ENCODE data around the gene CD207. TPM values are rescaled to one million over a fixed set of nuclear protein-coding genes. Genes with fewer than 3 reads are reported as not detected.

Gene CD207
- total RNA-seq, 4 donors from 2014 or later, result 0.95 TPM; not detected in 3

- H3K4me1 ChIP-seq, result no peaks in the 10 kb centered on the region
- TF ChIP-seq POLR2A (IDR thresholded peaks at IDR 0.05) (no peak), POLR2AphosphoS5 (IDR thresholded peaks at IDR 0.05) (no peak), EP300 (IDR thresholded peaks at IDR 0.05; ENCODE audit: low read depth) (no peak), CTCF (IDR thresholded peaks at IDR 0.05) (no peak)
- no peak overlapping the region for H3K4me3 ChIP-seq
- no peak overlapping the region for H3K27ac ChIP-seq
- WGBS, 2 donors (ENCODE audit: low coverage in 1 of 2), result 86% methylated on average over 7 of the region's 7 CpGs; no CpG with 5 or more reads in 1 of the 2 donors
- no peaks in the 10 kb centered on the region for H3K36me3 ChIP-seq
- H3K27me3 ChIP-seq, result peaks cover 12% of the 10 kb centered on the region
- intact Hi-C loops (cut with DNase I; ENCODE audit: low total_unique reads) (no loop called here), in situ Hi-C loops (cut with MboI; ENCODE audit: low pct_ligation_motif_present in 1 of 4, low pct_unique_long_range_greater_than_20kb in 1 of 4, low sequenced_read_pairs in 3 of 4) (no loop called here)
- no peaks in the 10 kb centered on the region for H3K9me3 ChIP-seq
- DNase-seq, result no peak
Measured at GRCh38 chr2:70842401-70842800, 6.8 kb upstream of the CD207 start.

- Histone ChIP-seq H3K9me3 (no peaks in the 10 kb centered on the region), H3K4me3 (no peak overlapping the region), H3K36me3 (no peaks in the 10 kb centered on the region), H3K27me3 (peaks cover 9% of the 10 kb centered on the region), H3K27ac (no peak overlapping the region), H3K4me1 (no peaks in the 10 kb centered on the region)
- 74 to 83% methylated on average over 2 to 8 of the region's 10 CpGs for WGBS, 2 donors (ENCODE audit: low coverage in 1 of 2)
- TF ChIP-seq POLR2AphosphoS5 (IDR thresholded peaks at IDR 0.05) (no peak), EP300 (IDR thresholded peaks at IDR 0.05; ENCODE audit: low read depth) (no peak), CTCF (IDR thresholded peaks at IDR 0.05) (no peak), POLR2A (IDR thresholded peaks at IDR 0.05) (no peak)
- intact Hi-C loops (cut with DNase I; ENCODE audit: low total_unique reads), result no loop called here
- DNase-seq, result no peak
- in situ Hi-C loops (cut with MboI; ENCODE audit: low pct_ligation_motif_present in 1 of 4, low pct_unique_long_range_greater_than_20kb in 1 of 4, low sequenced_read_pairs in 3 of 4), result no loop called here
Measured at GRCh38 chr2:70837980-70838925, 2.6 kb upstream of the CD207 start.

DNA sequence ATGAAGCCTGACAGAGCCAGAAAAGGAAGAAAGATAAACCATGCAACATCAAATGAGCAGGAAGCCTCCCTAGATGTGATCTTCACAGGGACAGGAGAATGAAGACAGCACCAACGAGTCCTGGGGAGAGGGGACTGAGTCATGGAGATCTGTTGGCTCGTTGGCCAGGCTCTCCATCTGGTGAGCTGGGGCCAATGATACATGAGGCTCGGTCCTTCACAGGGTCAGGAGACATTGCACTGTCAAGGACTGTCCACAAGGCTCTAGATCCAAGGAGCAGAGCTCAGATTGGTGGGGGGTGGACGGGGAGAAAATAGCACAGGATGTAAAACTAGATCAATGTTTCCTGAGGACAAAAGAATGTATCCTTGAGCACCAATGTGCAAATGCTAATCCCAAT lies 735 bp downstream of the CD207 start:
- H3K27ac ChIP-seq, result no peak overlapping the region
- intact Hi-C loops (cut with DNase I; ENCODE audit: low total_unique reads) (no loop called here), in situ Hi-C loops (cut with MboI; ENCODE audit: low pct_ligation_motif_present in 1 of 4, low pct_unique_long_range_greater_than_20kb in 1 of 4, low sequenced_read_pairs in 3 of 4) (no loop called here)
- H3K36me3 ChIP-seq, result no peaks in the 10 kb centered on the region
- H3K27me3 ChIP-seq, result no peaks in the 10 kb centered on the region
- H3K4me1 ChIP-seq, result no peaks in the 10 kb centered on the region
- H3K4me3 ChIP-seq, result no peak overlapping the region
- TF ChIP-seq POLR2A (IDR thresholded peaks at IDR 0.05) (no peak), CTCF (IDR thresholded peaks at IDR 0.05) (no peak), EP300 (IDR thresholded peaks at IDR 0.05; ENCODE audit: low read depth) (no peak), POLR2AphosphoS5 (IDR thresholded peaks at IDR 0.05) (no peak)
- no peaks in the 10 kb centered on the region for H3K9me3 ChIP-seq
- WGBS, 2 donors (ENCODE audit: low coverage in 1 of 2), result 58% methylated on average over 4 of the region's 4 CpGs; no CpG with 5 or more reads in 1 of the 2 donors
- no peak for DNase-seq

GRCh38 chr2:70834106-70834505 lies 1.5 kb downstream of the CD207 start:
- Histone ChIP-seq H3K36me3 (no peaks in the 10 kb centered on the region), H3K27me3 (no peaks in the 10 kb centered on the region), H3K9me3 (no peaks in the 10 kb centered on the region), H3K4me1 (no peaks in the 10 kb centered on the region), H3K27ac (no peak overlapping the region), H3K4me3 (no peak overlapping the region)
- in situ Hi-C loops (cut with MboI; ENCODE audit: low pct_ligation_motif_present in 1 of 4, low pct_unique_long_range_greater_than_20kb in 1 of 4, low sequenced_read_pairs in 3 of 4) (no loop called here), intact Hi-C loops (cut with DNase I; ENCODE audit: low total_unique reads) (no loop called here)
- no peak for DNase-seq
- WGBS, 2 donors (ENCODE audit: low coverage in 1 of 2), result 87% methylated on average over 2 of the region's 2 CpGs; no CpG with 5 or more reads in 1 of the 2 donors
- TF ChIP-seq POLR2AphosphoS5 (IDR thresholded peaks at IDR 0.05) (no peak), CTCF (IDR thresholded peaks at IDR 0.05) (no peak), POLR2A (IDR thresholded peaks at IDR 0.05) (no peak), EP300 (IDR thresholded peaks at IDR 0.05; ENCODE audit: low read depth) (no peak)

All from transverse colon (tissue), 4 donors.